ENCODE results near the gene ATG4D.
"Not testable (repeated sequence)": the region's sequence is repeated elsewhere in the genome, so short reads cannot be mapped to it uniquely, and the experiment has no call there.

The ATG4D gene

GRCh38 chr19:10519421-10519820 lies 24.3 kb upstream of the ATG4D start:
- DNase-seq (ENCODE audit: low spot score) = no peak

GRCh38 chr19:10520652-10521318 lies 22.9 kb upstream of the ATG4D start:
- no peak for DNase-seq (ENCODE audit: low spot score)

GRCh38 chr19:10521461-10522171 lies 22.1 kb upstream of the ATG4D start:
- DNase-seq (ENCODE audit: low spot score) = no peak

- no peak for DNase-seq (ENCODE audit: low spot score)
Measured at GRCh38 chr19:10523135-10523636, 20.5 kb upstream of the ATG4D start.

- no peak for DNase-seq (ENCODE audit: low spot score)
Measured at GRCh38 chr19:10525636-10526035, 18.1 kb upstream of the ATG4D start.

- not testable (repeated sequence) for DNase-seq (ENCODE audit: low spot score)
Measured at GRCh38 chr19:10526887-10527286, 16.8 kb upstream of the ATG4D start.

- DNase-seq (ENCODE audit: low spot score) = no peak
Measured at GRCh38 chr19:10532457-10532856, 11.2 kb upstream of the ATG4D start.

- no peak for DNase-seq (ENCODE audit: low spot score)
Measured at GRCh38 chr19:10533646-10534386, 9.9 kb upstream of the ATG4D start.

GRCh38 chr19:10535613-10536012 lies 8.1 kb upstream of the ATG4D start:
- DNase-seq (ENCODE audit: low spot score) = no peak

- DNase-seq (ENCODE audit: low spot score) = no peak
Measured at GRCh38 chr19:10537668-10538067, 6.0 kb upstream of the ATG4D start.

- DNase-seq (ENCODE audit: low spot score) = no peak
Measured at GRCh38 chr19:10538204-10538983, 5.3 kb upstream of the ATG4D start.

GRCh38 chr19:10539016-10539415 lies 4.7 kb upstream of the ATG4D start:
- DNase-seq (ENCODE audit: low spot score) = not testable (repeated sequence)

- DNase-seq (ENCODE audit: low spot score) = no peak
Measured at GRCh38 chr19:10543059-10543419, 665 bp upstream of the ATG4D start.

GRCh38 chr19:10544242-10544752 lies 593 bp downstream of the ATG4D start:
- DNase-seq (ENCODE audit: low spot score) = no peak

- DNase-seq (ENCODE audit: low spot score) = no peak
Measured at GRCh38 chr19:10544753-10545251, 1.1 kb downstream of the ATG4D start.

- DNase-seq (ENCODE audit: low spot score) = no peak
Measured at GRCh38 chr19:10546817-10547216, 3.1 kb downstream of the ATG4D start.

- no peak for DNase-seq (ENCODE audit: low spot score)
Measured at GRCh38 chr19:10548746-10549276, 5.1 kb downstream of the ATG4D start.

- DNase-seq (ENCODE audit: low spot score) = no peak
Measured at GRCh38 chr19:10549733-10550132, 6.0 kb downstream of the ATG4D start.

- no peak for DNase-seq (ENCODE audit: low spot score)
Measured at GRCh38 chr19:10550336-10550735, 6.6 kb downstream of the ATG4D start.

GRCh38 chr19:10551006-10551405 lies 7.3 kb downstream of the ATG4D start:
- DNase-seq (ENCODE audit: low spot score) = not testable (repeated sequence)

- DNase-seq (ENCODE audit: low spot score) = no peak
Measured at GRCh38 chr19:10551698-10552301, 8.1 kb downstream of the ATG4D start.
